Left ventricle myocardium inferior (tissue), 1 donor: Measurements from ENCODE around the gene EEIG1. TPM values are rescaled to one million over a fixed set of nuclear protein-coding genes. Genes with fewer than 3 reads are reported as not detected.

ENCODE experiments used
- DNase-seq: peaks from one replicate; pipeline ENCODE4 v3.0.0-alpha.2; 2020
- H3K27ac ChIP-seq: fragments of 200-600 bp; replicated peaks from 2 replicates; pipeline ENCODE4 v1.8.0; 2021
- H3K27me3 ChIP-seq: fragments of 200-600 bp; 2 replicates; pipeline ENCODE4 v1.8.0; 2021; ENCODE audit warnings: low read depth
- H3K36me3 ChIP-seq: fragments of 200-600 bp; 2 replicates; pipeline ENCODE4 v1.8.0; 2021
- H3K4me1 ChIP-seq: fragments of 200-600 bp; 2 replicates; pipeline ENCODE4 v1.8.0; 2021
- H3K4me3 ChIP-seq: fragments of 200-600 bp; 2 replicates; pipeline ENCODE4 v1.8.0; 2021; ENCODE audit warnings: mild to moderate bottlenecking, moderate library complexity
- H3K9me3 ChIP-seq: fragments of 200-600 bp; replicated peaks from 2 replicates; pipeline ENCODE4 v1.8.0; 2021
- CTCF ChIP-seq: fragments of 200-600 bp; IDR thresholded peaks from 2 replicates; pipeline ENCODE4 v1.8.0; 2021; ENCODE audit warnings: antibody characterized with exemption, mild to moderate bottlenecking, borderline replicate concordance
- intact Hi-C: fragments of 100-400 bp; cut with micrococcal nuclease; formaldehyde crosslinking; loops from one replicate; pipeline ENCODE4 v1.11.0; 2022
- total RNA-seq: library from RNA; stranded (reverse); fragmentation: NEBNext Ultra II Directional; extraction: Animal tissue kit (Norgen Biotek cat#: 25700); gene quantifications from one replicate; pipeline ENCODE4 v1.2.1, GENCODE V29; 2021
- donor health status: DM: no; HTN: yes; CAD: no; lungs with severe emphysema.

EEIG1 gene
- total RNA-seq, 1 donor from 2014 or later = 20.7 TPM

GRCh38 chr9:127999461-127999860 lies 18.7 kb upstream of the EEIG1 start:
- no peak for DNase-seq
- H3K27me3 ChIP-seq = no peaks in the 10 kb centered on the region
- H3K4me1 ChIP-seq = peaks cover 23% of the 10 kb centered on the region
- intact Hi-C loops = no loop called here
- no peak for TF ChIP-seq CTCF
- H3K36me3 ChIP-seq = no peaks in the 10 kb centered on the region
- no peak overlapping the region for H3K4me3 ChIP-seq
- no peak overlapping the region for H3K27ac ChIP-seq
- peaks cover 3% of the 10 kb centered on the region for H3K9me3 ChIP-seq

- Histone ChIP-seq H3K4me3 (no peak overlapping the region), H3K4me1 (peaks cover 12% of the 10 kb centered on the region), H3K36me3 (no peaks in the 10 kb centered on the region), H3K27me3 (no peaks in the 10 kb centered on the region), H3K9me3 (no peaks in the 10 kb centered on the region), H3K27ac (no peak overlapping the region)
- DNase-seq = no peak
- intact Hi-C loops = no loop called here
- no peak for TF ChIP-seq CTCF
Observed at GRCh38 chr9:127993721-127994120, 12.9 kb upstream of the EEIG1 start.

- no peak for TF ChIP-seq CTCF
- no peaks in the 10 kb centered on the region for H3K36me3 ChIP-seq
- no peaks in the 10 kb centered on the region for H3K27me3 ChIP-seq
- H3K4me1 ChIP-seq = peaks cover 19% of the 10 kb centered on the region
- no peak for DNase-seq
- H3K27ac ChIP-seq = no peak overlapping the region
- H3K4me3 ChIP-seq = no peak overlapping the region
- H3K9me3 ChIP-seq = no peaks in the 10 kb centered on the region
- intact Hi-C loops = no loop called here
Observed at GRCh38 chr9:127991757-127992274, 11.0 kb upstream of the EEIG1 start.

- no peak overlapping the region for H3K4me3 ChIP-seq
- TF ChIP-seq CTCF = no peak
- peak overlapping the region; percentile 33 for H3K27ac ChIP-seq
- no peak for DNase-seq
- H3K36me3 ChIP-seq = no peaks in the 10 kb centered on the region
- no peaks in the 10 kb centered on the region for H3K27me3 ChIP-seq
- intact Hi-C loops = no loop called here
- no peaks in the 10 kb centered on the region for H3K9me3 ChIP-seq
- H3K4me1 ChIP-seq = peaks cover 23% of the 10 kb centered on the region
Observed at GRCh38 chr9:127991017-127991756, 10.4 kb upstream of the EEIG1 start.

GRCh38 chr9:127990554-127990953 lies 9.8 kb upstream of the EEIG1 start:
- peak overlapping the region; percentile 33 for H3K27ac ChIP-seq
- H3K27me3 ChIP-seq = no peaks in the 10 kb centered on the region
- DNase-seq = no peak
- intact Hi-C loops = no loop called here
- no peak for TF ChIP-seq CTCF
- H3K9me3 ChIP-seq = no peaks in the 10 kb centered on the region
- peaks cover 23% of the 10 kb centered on the region for H3K4me1 ChIP-seq
- H3K4me3 ChIP-seq = no peak overlapping the region
- no peaks in the 10 kb centered on the region for H3K36me3 ChIP-seq
